Mammary epithelial cell (primary cell): ENCODE results near the gene CEP104.

Experiments
- EZH2 ChIP-seq: IDR thresholded peaks from 2 replicates; pipeline ENCODE4 v1.6.1; 2012; ENCODE audit warnings: low read length, inconsistent platforms, borderline replicate concordance
- TF ChIP-seq, protein P1 (sequence below), 2 donors: IDR thresholded peaks in 1 of 2; conservative IDR thresholded peaks in 1 of 2; 2 replicates each; pipeline ENCODE4 v1.5.1; 2011 to 2012; ENCODE audit warnings: inconsistent platforms in 2 of 2, low read length in 2 of 2, mild to moderate bottlenecking in 2 of 2, control low read depth in 1 of 2, low read depth in 1 of 2; ENCODE audit not compliant: insufficient read depth in 1 of 2; ENCODE audit errors: extremely low read depth in 1 of 2

DNA sequence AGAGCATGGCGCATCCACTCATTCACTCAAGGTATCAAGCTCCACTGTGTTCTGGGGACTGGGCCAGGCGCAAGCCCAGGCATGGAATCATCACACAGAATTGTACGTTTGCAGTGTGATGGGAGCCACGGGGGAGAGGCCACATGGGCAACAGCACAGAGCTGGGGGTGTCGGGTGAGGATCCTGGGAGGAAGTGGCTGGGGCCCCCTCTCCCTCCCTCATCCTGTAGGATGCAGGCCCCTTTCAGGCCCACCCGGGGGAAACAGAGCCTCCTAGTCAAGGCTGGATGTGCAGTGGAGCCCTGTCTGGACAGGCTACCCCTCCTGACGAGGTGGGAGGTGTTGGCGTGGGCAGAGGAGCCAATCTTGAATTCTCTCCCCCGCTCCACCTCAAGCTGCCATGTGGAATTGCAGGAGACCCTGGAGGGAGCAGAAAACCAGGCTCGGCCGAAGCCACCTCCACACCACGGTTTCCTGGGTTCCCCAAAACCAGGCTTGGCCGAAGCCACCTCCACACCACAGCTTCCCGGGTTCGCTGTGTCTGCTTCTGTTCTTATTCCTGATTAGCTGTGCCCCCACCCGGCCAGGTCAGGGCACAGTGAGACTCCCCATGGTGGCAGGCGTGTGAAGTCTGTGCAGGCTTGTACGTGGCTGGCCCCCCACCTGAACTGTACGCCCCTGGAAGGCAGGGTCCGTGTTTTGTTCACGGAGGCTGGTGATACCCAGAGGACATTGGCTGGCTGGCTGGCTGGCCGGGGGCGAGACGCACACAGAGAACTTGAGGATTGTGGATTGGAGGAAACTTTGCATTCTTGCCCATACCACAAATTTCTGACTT lies 47.2 kb upstream of the CEP104 start:
- TF ChIP-seq, protein P1, sequence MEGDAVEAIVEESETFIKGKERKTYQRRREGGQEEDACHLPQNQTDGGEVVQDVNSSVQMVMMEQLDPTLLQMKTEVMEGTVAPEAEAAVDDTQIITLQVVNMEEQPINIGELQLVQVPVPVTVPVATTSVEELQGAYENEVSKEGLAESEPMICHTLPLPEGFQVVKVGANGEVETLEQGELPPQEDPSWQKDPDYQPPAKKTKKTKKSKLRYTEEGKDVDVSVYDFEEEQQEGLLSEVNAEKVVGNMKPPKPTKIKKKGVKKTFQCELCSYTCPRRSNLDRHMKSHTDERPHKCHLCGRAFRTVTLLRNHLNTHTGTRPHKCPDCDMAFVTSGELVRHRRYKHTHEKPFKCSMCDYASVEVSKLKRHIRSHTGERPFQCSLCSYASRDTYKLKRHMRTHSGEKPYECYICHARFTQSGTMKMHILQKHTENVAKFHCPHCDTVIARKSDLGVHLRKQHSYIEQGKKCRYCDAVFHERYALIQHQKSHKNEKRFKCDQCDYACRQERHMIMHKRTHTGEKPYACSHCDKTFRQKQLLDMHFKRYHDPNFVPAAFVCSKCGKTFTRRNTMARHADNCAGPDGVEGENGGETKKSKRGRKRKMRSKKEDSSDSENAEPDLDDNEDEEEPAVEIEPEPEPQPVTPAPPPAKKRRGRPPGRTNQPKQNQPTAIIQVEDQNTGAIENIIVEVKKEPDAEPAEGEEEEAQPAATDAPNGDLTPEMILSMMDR (conservative IDR thresholded peaks at IDR 0.05 in 1 of 2, IDR thresholded peaks at IDR 0.05 in 1 of 2; ENCODE audit: extremely low read depth in 1 of 2, insufficient read depth in 1 of 2, low read depth in 1 of 2, low read length in 2 of 2) = no peak
- no peak for TF ChIP-seq EZH2
